Glomerular visceral epithelial cell (primary cell): ENCODE data around the gene SH3RF3.

Experiments
- DNase-seq: peaks from one replicate; pipeline ENCODE4 v3.0.0-alpha.2; 2016; ENCODE audit errors: extremely low spot score

Gene SH3RF3

GRCh38 chr2:109373791-109374547 is 245.0 kb downstream of the SH3RF3 start:
- DNase-seq, result no peak

DNA sequence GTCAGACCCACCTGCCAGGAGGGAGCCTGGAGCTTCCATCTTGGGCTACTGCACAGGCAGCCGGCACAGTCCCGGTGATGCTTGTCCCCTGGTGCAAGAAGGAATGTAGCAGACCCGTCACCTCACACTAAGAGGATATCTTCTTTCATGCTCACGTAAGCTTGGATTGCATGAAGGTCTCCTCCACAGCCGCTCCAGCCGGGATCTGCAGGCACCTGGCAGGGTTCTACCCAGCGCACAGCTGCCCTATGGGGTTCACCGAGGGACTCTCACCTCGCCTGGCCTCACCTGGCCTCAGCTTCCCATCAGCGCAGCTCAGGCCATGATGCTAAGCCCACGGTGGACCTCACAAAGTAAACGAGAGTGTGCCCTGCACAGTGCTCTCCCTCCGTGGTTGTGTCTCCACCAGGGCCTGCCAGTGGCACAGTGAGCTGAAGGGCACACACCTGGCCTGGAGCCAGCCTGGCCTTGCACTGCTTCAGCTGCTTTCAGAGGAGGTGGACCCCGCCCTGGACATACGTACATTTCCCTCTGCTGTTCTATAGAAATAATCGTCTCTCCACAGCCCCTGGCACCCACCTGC is 245.6 kb downstream of the SH3RF3 start:
- DNase-seq, result no peak

DNA sequence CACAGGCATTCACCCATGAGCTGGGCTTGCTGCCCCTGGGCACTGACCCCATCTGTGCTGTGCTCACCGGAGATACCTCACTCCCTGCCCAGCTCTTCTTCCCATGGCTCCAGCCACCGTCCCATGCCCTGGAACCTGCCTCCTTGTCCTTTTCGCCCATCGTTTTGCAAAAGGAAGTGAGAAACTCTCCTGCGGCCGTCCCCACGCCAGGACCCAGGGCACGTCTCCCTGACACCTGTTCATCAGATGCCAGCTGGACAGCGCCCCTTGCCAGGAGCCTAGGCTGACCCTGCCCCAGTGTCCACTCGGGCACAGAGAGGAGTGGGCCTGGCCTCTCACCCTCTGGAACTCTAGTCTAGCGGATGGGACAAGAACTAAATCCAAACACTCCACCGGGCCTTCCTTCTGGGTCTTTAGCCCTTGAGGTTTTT is 246.1 kb downstream of the SH3RF3 start:
- DNase-seq, result no peak

GRCh38 chr2:109375656-109376055 is 246.7 kb downstream of the SH3RF3 start:
- DNase-seq, result no peak

GRCh38 chr2:109376115-109376514 is 247.1 kb downstream of the SH3RF3 start:
- no peak for DNase-seq

- no peak for DNase-seq
Measured at GRCh38 chr2:109376796-109377495, 247.9 kb downstream of the SH3RF3 start.

- no peak for DNase-seq
Measured at GRCh38 chr2:109377976-109378375, 249.0 kb downstream of the SH3RF3 start.

- no peak for DNase-seq
Measured at GRCh38 chr2:109378682-109379081, 249.7 kb downstream of the SH3RF3 start.

DNA sequence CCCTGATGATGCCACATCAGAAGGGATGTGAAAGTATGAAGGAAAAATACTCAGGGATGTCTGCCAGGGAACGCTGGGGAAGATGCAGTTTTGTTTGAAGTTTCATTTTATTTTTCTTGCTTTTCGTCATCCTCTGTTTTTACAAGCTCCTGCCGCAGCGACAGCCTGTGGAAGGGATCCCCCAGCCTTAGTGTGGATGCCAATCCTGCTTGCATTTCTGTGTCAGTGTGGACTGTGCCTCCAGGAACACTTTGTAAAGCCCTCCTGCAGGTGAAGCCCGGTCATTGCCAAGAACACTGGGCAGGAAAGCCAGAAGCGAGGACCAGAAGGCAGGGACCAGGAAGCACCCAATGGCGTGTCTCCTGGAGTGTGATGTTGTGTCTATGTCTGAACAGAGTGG is 250.5 kb downstream of the SH3RF3 start:
- DNase-seq, result no peak

DNA sequence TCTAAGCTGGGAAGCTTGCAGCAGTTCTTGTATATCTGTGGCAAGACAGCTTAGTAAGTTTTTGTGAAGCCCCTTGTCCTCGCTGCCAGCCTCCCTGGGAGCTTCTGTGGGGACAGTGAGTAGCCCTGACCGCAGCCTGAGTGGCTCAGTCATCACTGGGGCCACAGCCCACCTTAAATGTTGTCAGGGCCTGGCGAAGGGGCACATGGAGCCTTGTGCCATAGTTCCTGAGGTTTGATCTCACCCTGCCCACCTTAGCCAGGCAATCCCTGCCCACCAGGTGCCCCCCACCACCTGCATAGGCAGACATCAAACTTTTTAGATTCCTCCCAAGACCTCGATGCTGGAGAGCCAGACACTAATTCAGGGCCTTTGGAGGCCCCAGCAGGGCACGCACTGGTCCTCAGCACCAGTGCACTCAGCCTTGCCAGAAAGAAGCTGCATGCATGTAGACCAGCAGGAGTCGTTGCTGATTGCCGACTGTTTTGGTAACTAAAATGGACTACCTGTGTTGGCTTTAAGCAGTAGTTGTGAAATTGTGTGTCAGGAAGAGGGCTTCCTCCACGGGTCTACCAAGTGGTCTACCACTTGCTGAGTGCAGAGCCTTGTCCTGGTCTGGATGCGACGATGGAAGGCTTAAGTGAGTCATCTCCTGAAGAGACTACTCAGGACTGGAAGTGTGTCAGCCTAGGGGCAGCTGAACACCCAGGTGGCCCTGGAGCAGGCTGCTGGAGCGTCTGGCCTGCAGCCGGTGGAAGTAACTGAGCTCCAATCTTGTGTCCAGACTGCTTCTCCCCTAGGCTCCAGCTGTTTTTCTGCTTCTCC is 251.7 kb downstream of the SH3RF3 start:
- no peak for DNase-seq

DNA sequence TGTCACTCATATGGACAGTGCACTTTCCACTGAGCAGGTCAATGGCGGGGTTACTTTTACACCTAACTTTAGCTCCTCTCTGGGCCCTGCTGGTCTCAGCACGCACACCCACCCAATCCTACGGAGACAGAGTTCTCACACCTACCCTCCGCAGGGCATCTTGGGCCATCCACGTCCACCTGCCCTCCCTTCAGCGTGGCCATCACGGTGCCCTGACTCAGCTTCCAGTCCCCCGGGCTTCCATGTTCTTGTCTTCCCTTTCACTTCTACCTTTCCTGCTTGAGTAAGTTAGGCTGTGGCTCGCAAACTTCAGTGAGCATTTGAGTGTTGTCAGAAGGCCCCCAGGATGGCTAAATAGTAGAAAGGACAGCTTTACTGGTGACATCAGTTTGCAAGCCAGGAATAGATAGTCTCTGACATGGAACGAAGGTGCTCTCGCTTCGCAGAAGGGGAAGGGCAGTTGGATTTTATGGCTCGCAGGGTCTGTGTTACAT is 252.4 kb downstream of the SH3RF3 start:
- DNase-seq, result no peak

DNA sequence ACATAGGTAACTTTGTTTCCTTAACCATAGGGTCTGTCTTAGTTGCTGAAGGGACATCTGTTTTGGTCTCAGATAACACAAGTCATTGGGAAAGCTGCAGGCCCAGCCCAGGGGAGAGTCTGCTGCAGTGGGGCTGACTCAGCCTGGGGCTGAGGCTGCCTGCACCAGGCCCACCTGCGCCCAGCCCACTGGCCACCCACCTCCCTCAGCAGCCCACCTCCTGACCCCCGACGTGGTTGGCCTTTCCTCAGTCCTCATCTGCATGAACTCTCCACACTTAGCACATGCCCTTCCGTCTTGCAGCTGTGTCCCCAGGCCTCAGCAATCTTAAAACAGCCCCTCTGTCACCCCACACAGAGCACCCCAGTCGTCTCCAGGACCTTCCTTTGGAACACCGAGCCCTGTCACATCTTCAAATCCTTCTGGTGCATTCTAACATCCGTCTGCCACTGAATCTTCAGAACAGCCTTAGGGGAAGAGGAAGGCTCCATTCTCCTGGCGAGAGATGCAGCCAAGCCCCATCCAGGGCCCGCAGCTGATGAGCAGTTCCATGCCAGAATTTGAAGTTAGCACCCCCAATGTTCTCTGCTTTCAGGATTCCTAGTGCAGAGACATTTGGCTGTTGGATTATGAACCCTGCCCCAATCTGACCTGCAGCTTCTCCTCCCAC is 253.4 kb downstream of the SH3RF3 start:
- no peak for DNase-seq

DNA sequence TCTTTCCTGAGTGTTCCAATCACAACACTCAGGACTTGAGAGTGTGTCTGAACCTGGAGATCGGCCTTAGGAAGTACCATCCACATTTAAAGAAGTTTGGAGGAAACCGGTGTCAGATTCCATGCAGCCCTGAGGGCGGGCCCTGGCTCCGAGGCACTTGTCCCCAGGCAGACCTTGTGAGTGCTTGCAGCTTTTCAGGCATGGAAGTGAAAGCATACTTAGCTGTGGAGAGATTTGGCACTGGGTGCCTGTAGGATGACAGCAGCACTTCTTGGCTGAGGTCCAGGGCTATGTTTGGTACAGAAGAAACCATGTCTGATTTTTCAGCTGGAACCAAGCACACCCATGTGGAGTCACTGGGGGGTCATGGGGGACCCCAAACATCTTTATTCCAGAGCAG is 253.9 kb downstream of the SH3RF3 start:
- DNase-seq, result peak; percentile 23

- DNase-seq, result no peak
Measured at GRCh38 chr2:109383505-109384307, 254.7 kb downstream of the SH3RF3 start.

DNA sequence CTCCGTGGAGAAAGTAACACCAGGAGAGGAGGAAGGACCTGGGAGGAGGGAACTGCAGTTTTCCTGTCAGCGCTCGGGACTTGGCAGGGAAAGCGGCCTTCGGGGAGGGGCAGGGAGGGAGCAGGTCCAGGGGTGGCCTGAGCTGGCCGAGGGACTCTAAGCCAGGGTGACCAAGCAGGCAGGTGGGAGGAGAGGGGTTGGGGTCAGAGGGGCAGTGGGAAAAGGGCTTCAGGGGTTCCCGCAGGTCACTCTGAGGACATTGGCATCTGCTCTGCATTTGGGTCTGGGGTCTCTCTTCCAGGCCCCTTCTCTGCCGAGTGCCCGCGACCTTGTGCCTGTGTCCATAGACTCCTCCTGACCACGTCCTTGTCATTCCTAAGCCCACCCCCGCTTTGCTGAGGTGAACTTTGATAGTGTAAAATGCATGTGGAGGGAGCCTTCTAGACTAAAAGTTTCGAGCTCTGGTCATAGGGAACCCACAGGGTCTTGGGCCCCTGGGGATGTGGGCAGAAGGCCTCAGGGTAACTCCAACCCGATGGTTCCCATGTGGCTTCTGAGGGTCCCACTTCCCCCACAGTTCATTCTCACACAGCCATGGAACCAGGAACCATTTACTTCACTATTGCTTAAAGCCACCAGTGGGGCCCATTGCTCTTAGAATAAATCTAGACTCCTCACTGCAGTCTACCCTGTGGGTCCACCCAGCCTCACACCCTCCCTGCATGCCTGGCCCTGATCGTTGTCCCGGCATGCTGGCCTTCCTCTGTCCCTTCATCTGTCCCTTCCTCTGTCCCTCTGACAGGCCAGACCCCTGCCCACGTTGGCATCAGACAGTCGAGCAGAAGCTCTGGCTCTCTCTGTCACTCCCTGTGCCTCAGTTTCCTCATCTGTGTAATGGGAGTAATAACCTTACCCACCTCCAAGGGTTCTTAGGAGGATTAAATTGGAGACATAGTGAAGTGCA is 255.6 kb downstream of the SH3RF3 start:
- DNase-seq, result no peak

DNA sequence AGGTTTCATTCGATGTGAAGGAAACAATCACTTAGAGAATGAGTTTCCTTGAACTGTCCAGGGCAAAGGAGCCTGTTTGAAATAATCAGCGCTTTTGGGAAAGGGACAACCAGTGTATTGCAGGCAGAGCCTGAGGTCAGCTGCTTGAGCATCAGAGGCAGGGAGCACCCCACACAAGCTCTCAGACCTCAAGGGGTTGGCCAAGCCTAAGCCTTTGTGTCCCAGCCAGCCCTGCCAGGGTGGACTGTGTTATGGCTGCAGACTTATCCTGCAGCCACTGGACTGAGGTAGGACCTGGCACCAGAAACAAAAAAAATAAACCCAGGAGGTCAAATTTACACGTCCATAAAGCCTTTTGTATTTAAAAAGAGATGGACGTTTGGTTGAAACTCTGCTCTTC is 256.5 kb downstream of the SH3RF3 start:
- no peak for DNase-seq

GRCh38 chr2:109386004-109386695 is 257.1 kb downstream of the SH3RF3 start:
- no peak for DNase-seq

DNA sequence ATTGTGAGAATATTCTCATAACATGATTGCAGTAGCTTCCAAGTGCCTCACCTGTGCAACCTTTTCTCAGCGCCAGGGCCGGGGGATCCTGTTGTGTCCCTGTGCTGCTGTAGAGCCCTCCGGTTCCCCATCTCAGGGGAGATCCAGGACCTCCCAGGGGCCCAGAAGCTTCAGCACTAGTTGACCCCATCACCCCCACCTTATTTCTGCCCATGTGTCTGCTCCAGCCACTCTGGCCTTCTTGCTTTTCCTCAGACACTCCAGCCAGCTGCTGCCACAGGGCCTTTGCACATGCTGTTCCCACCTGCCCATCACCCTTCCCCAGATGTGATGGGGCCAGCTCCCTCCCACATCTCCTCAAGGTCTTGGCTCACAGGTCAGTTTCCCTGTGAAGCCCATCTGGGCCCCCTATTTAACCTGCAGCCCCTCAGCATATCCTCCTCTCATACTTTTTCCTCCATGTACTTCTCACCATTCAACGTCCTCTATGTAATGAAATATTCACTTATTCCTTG is 258.3 kb downstream of the SH3RF3 start:
- no peak for DNase-seq
